ACHN (cell line): ENCODE results near the gene SNX15.
"Not testable (repeated sequence)": the region's sequence is repeated elsewhere in the genome, so short reads cannot be mapped to it uniquely, and the experiment has no call there.

ENCODE experiments used
- DNase-seq: peaks from one replicate; pipeline ENCODE4 v3.0.0-alpha.2; 2015
- in situ Hi-C: cut with HindIII; loops from 2 replicates; pipeline ENCODE4 v1.10.0; 2017; ENCODE audit warnings: low sequenced_read_pairs, low pct_ligation_motif_present, low pct_unique_long_range_greater_than_20kb

SNX15 gene

GRCh38 chr11:65027213-65028067 lies at the start of gene SNX15:
TSS of gene SNX15 (plus strand) at chr11:65027439. CDS start at chr11:65027538, 99 bp downstream.
- in situ Hi-C loops = no loop called here
- DNase-seq = peak; percentile 93

DNA sequence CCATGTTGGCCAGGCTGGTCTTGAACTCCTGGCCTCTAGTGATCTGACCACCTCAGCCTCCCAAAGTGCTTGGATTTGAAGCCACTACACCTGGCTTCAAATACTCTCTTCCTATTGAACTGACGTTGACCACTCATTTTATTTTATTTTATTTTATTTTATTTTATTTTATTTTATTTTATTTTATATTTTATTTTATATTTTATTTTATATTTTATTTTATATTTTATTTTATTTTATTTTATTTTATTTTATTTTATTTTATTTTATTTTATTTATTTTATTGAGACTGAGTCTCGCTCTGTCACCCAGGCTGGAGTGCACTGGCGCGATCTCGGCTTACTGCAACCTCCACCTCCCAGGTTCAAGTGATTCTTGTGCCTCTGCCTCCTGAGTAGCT lies 43.9 kb upstream of the SNX15 start:
- DNase-seq, in situ Hi-C loops: not testable (repeated sequence)

GRCh38 chr11:64987998-64988854 lies 39.0 kb upstream of the SNX15 start:
- in situ Hi-C loops = no loop called here

GRCh38 chr11:64989416-64989815 lies 37.8 kb upstream of the SNX15 start:
- in situ Hi-C loops = no loop called here
- no peak for DNase-seq

More at GRCh38 chr11:64987998-64988854, 39.0 kb upstream of the SNX15 start:
- DNase-seq = no peak

GRCh38 chr11:64990222-64990923 lies 36.9 kb upstream of the SNX15 start:
- no peak for DNase-seq
- in situ Hi-C loops = no loop called here

GRCh38 chr11:64994318-64994717 lies 32.9 kb upstream of the SNX15 start:
- in situ Hi-C loops = no loop called here
- no peak for DNase-seq

DNA sequence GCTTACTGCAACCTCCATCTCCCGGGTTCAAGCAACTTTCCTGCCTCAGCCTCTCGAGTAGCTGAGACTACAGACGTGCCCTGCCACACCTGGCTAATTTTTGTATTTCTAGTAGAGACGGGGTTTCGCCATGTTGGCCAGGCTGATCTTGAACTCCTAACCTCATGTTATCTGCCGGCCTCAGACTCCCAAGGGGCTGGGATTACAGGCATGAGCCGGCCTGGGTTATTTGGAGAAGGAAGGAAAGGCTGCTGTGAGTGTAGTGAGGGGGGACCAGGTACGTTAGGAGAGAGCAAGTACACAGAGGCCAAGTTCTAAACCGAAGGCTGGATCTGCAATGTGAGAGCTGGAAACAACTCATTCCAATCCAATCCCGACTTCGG lies 30.9 kb upstream of the SNX15 start:
- DNase-seq = no peak
- in situ Hi-C loops = no loop called here

DNA sequence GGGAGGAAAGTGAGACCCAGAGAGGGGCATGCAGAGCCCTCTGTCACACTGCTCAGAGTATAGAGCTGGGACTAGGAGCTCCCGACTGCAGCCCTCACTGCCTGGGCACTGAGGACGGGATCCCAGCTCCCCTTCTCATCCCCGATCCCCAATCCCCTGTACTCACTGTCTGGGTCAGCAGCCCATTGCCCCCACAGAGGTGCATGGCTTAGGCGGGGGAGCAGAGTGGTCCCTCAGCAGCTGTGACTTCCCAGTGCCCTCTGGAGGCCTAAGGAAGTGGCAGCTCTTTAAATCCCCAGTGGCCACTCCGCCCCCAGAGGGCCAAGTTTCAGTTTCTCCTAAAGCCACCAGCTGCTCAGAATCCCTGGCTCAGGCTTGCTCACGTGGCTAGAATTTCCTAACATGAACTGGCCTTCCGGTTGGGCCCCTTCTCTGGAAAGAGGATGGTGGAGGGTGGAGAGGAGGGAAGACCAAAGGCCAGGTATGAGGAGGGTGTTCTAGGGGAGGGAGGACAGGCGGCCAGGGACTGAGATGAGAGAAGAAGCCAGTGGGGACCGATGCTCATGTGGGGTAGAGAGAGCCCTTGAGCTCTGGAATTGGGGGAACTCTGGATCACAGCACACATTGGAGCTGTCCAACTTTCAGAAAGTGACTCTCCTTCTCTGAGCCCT lies 30.4 kb upstream of the SNX15 start, which contains the start of gene BATF2:
BATF2 (minus strand) TSS at position 262 of the 671 bp plus-strand sequence; CDS start at position 205, 57 bp downstream.
- in situ Hi-C loops = no loop called here
- DNase-seq = peak; percentile 68

- in situ Hi-C loops = no loop called here
- DNase-seq = no peak
These were observed 29.1 kb upstream of the SNX15 start for GRCh38 chr11:64998141-64998540.

DNA sequence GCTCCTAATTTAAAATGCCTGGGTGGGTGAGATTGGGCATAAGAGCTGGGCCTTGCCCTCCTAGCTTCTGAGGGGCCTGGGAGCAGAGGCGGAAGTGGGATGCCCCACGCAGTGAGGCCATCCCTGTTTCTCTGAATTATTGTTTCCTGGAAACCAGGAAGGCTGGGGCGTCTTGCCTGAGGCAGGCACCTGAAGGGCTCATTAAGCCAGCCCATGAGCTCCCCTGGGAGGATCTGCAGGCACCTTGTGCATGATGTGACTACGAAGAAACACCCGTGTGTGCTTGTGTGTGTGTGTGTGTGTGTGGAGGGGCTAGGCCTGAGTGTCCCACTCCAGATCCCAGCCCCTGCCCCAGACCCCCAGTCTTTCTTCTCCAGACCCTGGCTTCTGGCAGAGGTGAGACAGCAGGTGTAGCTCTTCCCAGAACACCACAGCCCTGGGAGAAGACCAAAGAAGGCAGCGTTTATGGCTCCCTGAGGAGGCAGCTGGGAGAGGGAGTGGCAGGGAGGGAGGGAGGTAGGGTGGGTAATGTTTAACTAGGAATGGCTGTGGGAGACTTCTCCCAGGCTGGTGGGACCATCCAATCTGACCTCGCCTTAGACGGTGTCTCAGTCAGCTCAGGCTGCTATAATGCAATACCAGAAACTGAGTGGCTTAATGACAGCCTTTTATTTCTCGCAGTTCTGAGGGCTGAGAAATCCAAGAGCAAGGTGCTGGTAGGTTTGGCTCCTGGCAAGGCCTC lies 28.4 kb upstream of the SNX15 start:
- peak; percentile 42 for DNase-seq
- in situ Hi-C loops = no loop called here

DNA sequence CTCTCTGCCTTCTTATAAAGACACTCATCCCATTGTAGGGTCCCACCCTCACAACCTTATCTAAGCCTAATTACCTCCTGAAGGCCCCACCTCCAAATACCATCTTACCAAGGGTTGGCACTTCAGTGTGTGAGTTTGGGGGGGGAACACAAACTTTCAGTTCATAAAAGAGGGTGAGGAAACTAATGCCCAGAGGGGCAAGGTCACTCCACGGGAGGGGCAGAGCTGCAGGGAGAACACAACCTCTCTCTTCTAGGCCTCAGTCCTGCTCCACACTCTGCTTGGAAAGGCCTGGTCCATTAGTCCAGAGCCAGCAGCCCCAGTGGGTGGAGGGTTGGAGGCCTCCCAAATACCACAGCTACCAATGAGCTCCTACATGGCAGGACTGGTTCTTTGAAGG lies 27.8 kb upstream of the SNX15 start:
- in situ Hi-C loops = no loop called here
- DNase-seq = no peak

GRCh38 chr11:65002706-65003105 lies 24.5 kb upstream of the SNX15 start:
- no peak for DNase-seq
- in situ Hi-C loops = no loop called here

- no peak for DNase-seq
These were observed 24.0 kb upstream of the SNX15 start for GRCh38 chr11:65003282-65003681.

GRCh38 chr11:65003968-65004367 lies 23.3 kb upstream of the SNX15 start:
- DNase-seq, in situ Hi-C loops: not testable (repeated sequence)

More at GRCh38 chr11:65003282-65003681, 24.0 kb upstream of the SNX15 start:
- in situ Hi-C loops = no loop called here

DNA sequence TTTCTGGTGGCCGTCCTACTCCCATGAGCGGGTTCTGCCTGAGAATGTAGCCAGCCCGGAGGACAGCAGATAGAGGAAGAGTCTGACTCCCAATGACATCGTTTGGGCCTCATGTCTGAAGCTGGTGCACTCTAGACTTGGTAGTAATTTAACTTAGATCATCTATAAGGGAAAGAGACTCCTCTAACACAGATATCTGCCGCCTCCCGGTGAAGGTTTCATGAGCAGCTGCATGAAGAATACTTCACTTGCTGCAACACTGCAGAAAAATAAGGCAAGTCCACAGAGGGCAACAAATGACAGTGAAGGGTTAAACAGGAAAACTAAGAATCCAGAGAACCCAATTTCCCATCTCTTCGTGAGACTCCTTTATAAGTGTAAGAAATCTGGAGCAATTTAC lies 19.2 kb upstream of the SNX15 start:
- in situ Hi-C loops = no loop called here
- DNase-seq = no peak

GRCh38 chr11:65008873-65009272 lies 18.4 kb upstream of the SNX15 start:
- in situ Hi-C loops = no loop called here
- DNase-seq = no peak

GRCh38 chr11:65013130-65013887 lies 13.9 kb upstream of the SNX15 start:
- in situ Hi-C loops = no loop called here
- DNase-seq = peak; percentile 80
